RCC 7860 (cell line): ENCODE measurements around the gene CFHR5.
"Not testable (repeated sequence)": the region's sequence is repeated elsewhere in the genome, so short reads cannot be mapped to it uniquely, and the experiment has no call there.

Experiments used
- DNase-seq: peaks from one replicate; pipeline ENCODE4 v3.0.0-alpha.2; 2015; ENCODE audit warnings: low spot score
- FAIRE-seq: peaks from 2 replicates; lab custom pipeline; 2012; peaks lifted over from hg19 to GRCh38; lab: Jason Lieb, UNC

The CFHR5 gene

DNA sequence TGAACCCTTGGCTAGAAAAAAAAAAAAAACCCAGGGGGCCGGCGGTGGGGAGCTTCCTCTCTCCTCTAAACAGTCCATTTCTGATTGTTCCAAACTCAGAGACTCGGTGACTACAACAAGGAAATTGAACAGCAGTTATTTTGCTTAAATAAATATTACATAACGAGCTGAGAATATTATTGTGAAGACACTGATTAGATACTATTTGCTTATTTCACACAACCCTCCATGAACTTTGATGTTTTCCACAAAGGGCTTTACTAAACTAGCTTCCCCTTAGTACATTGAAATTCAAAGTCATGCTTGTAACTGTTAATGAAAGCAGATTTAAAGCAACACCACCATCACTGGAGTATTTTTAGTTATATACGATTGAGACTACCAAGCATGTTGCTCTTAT is at the start of gene CFHR5:
Gene CFHR5 (plus strand): TSS at position 279 of the 400 bp plus-strand sequence. CDS start 109 bp downstream, at position 388.
- DNase-seq (no peak), FAIRE-seq (no peak)

DNA sequence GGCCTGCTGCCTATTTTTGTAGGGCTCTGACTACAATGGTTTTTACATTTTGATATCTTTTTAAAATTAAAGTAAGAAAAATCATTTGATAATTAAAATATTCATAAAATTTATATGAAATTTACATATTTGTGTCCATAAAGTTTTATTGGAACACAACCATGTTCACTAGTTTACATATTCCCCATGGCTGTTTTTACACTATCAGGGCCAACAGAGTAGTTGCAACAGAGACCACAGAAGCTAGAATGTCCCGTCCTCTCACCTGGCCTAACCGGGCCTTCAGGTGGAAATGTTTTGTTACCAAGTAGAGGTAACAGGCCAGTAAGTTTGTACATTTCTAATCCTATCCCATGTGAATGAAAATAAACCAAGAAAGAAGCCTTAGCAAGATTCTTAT is 44.5 kb upstream of the CFHR5 start:
- FAIRE-seq, DNase-seq: not testable (repeated sequence)

DNA sequence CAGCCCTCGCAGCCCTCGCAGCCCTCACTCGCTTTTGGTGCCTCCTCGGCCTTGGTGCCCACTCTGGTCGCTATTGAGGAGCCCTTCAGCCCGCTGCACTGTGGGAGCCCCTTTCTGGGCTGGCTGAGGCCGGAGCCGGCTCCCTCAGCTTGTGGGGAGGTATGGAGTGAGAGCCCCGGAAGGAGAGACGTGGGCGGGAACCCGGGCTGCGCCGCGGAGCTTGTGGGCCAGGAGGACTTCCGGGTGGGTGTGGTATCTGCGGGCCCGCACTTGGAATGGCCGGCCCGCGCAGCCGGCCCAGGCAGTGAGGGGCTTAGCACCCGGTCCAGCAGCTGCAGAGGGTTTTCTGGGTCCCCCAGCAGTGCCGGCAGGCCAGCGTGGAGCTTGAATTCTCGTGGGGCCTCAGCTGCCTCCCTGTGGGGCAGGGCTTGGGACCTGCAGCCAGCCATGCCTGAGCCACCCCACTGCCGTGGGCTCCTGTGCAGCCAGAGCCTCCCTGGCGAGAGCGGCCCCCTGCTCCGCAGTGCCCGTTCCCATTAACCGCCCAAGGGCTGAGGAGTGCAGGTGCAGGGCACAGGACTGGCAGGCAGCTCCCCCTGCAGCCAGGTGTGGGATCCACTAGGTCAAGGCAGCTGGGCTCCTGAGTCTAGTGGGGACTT is 43.7 kb upstream of the CFHR5 start:
- FAIRE-seq: no peak
- no peak for DNase-seq

DNA sequence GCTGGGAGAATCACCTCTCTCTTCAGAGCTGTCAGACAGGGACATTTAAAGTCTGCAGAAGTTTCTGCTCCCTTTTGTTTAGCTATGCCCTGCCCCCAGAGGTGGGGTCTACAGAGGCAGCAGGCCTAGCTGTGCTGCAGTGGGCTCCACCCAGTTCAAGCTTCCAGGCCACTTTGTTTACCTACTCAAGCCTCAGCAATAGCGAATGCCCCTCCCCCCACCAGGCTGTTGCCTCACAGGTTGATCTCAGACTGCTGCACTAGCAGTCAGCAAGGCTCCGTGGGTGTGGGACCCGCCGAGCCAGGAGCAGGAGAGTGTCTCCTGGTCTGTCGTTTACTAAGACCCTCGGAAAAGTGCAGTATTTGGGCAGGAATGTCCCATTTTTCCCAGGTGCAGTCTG is 35.9 kb upstream of the CFHR5 start:
- FAIRE-seq, DNase-seq: not testable (repeated sequence)

DNA sequence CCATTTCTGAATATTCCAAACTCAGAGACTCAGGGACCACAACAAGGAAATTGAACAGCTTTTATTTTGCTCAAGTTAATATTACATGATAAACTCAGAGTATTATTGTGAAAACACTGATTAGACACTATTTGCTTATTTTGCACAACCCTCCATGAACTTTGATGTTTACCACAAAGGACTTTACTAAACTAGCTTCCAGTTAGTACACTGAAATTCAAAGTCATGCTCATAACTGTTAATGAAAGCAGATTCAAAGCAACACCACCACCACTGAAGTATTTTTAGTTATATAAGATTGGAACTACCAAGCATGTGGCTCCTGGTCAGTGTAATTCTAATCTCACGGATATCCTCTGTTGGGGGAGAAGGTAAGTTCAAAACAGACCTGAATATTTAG is 33.8 kb upstream of the CFHR5 start, which contains the start of gene CFHR2:
Gene CFHR2 (plus strand): TSS at position 171 of the 400 bp plus-strand sequence. CDS start 143 bp downstream, at position 314.
- not testable (repeated sequence) for DNase-seq, FAIRE-seq

DNA sequence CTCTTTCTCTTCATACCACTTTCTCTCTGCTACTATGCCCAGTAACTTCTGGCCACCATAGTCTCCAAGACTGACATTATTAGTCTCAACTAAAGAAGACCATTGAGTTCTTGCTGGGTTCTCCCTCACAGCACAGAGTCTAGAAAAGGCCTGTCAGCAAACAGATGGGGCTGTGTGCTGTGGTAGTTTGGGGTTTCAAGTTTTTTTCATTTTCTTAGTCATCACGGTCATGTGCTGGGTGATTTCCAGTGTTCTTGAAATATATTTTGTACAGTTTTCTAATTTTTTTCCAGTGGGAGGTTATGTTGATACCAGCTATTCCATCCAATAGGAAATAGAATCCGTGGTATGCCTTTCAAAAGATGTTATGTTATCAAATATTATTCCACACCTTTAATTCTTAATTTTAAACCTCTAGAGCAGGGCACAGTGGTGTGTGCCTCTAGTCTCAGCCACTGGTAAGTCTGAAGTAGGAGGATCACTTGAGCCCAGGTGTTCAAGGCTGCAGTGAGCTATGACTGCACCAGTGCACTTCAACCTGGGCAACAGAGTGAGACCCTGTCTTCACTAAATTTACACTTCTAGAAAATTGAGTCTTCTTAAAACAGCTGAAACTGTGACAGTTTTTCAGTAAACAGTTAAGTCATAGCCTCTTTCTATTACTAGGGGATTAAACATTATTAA is 25.5 kb upstream of the CFHR5 start:
- DNase-seq: no peak
- FAIRE-seq: no peak

DNA sequence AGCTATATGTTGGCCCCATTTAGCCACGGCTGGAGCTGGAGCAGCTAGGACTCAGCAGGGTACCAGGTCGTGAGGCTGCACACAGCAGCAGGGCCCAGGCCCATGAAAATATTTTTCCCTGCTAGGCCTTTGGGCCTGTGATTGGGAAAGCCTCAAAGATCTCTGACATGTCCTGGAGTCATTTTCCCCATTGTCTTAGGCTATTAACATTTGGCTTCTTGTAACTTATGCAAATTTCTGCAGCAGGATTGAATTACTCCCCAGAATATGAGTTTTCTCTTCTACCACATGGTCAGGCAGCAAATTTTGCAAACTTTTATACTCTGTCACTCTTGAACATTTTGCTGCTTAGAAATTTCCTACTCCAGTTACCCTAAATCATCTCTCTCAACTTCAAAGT is 22.6 kb upstream of the CFHR5 start:
- FAIRE-seq (no peak), DNase-seq (no peak)

DNA sequence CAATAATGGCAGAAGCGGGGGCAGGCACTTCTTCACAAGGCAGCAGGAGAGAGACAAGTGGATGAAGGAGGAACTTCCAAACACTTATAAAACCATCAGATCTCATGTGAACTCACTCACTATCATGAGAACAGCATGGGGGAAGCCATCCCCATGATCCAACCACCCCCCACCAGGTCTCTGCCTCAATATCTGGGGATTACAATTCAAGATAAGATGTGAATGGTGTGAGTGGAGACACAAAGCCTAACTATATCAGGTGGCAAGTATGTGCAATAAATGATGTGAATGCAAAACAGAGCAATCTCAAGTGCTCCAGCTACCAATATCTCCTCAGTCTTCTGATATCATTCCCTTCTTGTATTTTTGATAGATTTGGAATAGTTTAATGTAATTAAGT is 21.4 kb upstream of the CFHR5 start:
- no peak for FAIRE-seq

DNA sequence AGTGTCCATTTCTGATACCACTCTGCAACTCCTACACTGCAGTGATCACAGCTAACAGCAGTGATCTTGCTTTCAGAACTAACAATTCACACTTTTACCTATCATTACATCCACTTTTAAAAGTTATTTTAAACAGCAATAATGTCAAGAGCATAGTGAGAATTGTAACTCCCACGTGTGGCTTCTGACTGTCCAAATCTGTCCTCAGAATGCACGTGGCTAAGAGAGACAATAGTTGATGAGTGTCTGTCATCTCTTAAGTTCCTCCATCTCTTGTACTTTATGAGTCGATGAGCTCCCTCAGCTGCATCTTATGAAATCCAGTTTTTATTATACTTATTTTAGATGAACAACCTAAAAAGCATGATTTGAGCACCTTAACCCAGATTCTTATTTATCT is 16.5 kb upstream of the CFHR5 start:
- no peak for FAIRE-seq
- DNase-seq: no peak

More for the DNA sequence above, 21.4 kb upstream of the CFHR5 start:
- DNase-seq: no peak

DNA sequence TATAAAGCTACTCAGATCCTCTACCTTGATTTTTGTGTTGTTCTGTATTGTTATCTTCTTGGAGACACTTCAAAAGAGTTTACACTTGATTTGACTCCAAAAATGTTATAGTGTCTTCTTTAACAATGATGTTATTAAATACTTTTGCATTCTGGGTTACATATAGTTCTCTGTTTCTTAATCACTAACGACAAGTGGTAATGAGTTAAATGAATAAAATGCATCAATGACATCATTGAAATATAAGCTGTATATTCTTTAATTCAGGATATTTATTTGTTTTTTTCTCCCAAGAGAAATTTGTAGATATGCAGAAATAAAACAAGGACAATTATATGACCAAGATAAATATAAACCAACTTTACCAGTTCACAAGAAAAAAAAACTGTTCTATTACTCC is 7.2 kb upstream of the CFHR5 start:
- DNase-seq (no peak), FAIRE-seq (no peak)

DNA sequence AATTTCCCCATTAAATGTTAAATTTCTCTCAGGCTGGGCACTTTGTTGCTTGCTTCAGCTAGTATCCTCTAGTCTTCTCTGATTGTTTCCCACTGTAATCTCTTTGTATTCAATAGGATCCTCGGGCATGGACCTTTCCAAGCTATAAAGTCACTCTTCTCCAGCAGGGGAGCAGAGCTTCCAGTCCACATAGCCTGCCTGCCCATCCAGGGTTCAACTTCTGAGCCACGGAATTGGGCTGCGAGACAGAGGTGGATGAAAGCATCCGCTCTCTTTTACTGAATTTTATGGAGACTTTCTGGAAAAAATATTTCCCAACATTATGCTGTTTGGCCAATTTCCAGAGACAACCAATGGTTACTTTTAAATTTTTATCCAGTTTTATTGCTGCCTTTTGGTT is 1.1 kb upstream of the CFHR5 start:
- DNase-seq (no peak), FAIRE-seq (no peak)

DNA sequence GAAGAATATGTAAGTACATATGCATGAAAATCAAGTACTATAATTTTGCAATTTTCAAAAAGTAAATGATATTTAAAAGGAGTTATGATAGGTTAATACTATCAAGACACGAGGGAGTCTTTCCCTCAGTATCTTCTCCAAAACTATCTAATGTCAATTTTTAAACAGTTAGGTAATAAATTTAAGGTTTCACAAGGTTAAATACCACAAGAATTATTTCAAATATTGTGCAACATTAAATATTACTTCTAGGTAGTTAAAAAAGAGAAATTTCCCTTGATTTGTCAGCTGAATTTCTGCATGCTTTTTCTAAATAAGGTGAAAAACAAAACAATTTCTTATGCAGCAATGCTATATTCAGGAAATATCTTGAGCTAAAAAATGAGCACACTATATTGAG is 3.5 kb downstream of the CFHR5 start:
- FAIRE-seq (no peak), DNase-seq (no peak)

DNA sequence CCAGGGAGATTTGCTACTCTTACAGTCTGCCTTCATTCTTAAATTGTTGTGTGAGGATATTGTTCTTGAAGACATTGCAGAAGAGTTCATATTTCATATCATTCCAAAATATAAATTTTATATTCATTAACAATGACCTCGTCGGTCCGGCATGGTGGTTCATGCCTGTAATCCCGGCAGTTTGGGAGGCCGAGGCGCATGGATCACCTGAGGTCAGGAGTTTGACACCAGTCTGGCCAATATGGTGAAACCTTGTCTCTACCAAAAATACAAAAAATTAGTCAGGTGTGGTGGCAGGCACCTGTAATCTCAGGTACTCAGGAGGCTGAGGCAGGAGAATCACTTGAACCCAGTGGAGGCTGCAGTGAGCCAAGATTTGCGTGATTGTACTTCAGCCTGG is 4.9 kb downstream of the CFHR5 start:
- DNase-seq, FAIRE-seq: not testable (repeated sequence)

DNA sequence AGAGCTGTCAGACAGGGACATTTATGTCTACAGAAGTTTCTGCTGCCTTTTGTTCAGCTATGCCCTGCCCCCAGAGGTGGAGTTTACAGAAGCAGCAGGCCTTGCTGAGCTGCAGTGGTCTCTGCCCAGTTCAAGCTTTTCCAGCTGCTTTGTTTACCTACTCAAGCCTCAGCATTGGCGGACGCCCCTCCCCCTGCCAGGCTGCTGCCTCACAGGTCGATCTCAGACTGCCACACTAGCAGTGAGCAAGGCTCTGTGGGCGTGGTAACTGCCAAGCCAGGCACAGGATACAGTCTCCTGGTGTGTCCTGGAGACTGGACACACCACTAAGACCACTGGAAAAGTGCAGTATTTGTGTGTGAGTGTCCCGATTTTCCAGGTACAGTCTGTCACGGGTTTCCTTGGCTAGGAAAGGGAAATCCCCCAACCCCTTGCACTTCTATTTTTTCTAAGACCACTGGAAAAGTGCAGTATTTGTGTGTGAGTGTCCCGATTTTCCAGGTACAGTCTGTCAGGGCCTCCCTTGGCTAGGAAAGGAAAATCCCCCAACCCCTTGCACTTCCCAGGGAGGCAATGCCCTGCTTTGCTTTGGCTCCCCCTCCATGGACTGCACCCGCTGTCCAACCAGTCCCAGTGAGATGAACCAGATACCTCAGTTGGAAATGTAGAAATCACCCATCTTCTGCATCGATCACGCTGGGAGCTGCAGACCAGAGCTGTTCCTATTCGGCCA is 14.7 kb downstream of the CFHR5 start:
- FAIRE-seq, DNase-seq: not testable (repeated sequence)

DNA sequence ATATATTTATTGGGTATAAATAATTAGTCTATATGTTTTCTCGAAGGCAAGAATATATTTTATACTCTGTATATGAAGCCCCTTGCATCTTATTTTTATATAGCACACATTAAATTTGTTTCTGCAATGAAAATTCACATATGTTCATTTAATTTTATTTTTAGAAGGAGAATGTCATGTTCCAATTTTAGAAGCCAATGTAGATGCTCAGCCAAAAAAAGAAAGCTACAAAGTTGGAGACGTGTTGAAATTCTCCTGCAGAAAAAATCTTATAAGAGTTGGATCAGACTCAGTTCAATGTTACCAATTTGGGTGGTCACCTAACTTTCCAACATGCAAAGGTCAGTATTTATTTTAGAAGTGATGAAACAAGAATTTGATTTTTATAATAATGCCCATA is 16.6 kb downstream of the CFHR5 start:
- DNase-seq (no peak), FAIRE-seq (no peak)

DNA sequence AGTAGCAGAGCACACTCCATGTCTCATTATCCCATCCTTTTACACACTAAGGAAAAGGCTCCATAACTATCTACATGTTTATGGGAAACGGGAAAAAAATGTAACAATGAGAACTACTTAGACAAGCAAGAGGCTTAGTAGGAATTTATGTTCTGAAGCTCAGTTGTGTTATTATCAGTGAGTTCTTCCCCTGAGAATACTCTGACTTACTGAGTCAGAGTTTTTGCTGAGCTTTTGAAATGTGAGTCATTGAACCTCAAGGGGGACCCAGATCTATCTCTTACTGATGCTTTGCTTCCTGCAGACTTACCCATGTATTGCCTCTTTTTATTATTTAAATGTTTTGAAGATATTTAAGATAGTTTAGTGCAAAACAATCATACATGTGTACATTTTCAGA is 20.1 kb downstream of the CFHR5 start:
- no peak for DNase-seq
- no peak for FAIRE-seq

DNA sequence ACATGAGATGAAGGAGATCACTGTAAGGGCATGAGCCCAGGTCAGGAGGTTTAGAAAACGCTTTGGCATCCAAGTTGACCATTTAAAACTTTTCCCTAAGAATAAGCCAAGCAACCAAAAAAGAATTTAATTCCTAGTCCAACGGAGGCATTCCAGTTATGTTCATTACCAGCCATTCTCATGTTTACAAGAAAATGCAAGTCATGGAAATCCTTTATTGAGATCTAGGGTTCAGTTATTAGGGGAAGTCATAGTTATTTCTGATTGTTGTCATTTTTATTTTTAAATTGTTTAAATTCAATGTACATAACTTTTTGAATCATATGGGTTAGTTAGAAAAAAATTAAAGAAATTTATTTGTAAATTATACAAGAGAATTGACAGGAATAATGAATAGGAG is 24.5 kb downstream of the CFHR5 start:
- DNase-seq: no peak
- no peak for FAIRE-seq

DNA sequence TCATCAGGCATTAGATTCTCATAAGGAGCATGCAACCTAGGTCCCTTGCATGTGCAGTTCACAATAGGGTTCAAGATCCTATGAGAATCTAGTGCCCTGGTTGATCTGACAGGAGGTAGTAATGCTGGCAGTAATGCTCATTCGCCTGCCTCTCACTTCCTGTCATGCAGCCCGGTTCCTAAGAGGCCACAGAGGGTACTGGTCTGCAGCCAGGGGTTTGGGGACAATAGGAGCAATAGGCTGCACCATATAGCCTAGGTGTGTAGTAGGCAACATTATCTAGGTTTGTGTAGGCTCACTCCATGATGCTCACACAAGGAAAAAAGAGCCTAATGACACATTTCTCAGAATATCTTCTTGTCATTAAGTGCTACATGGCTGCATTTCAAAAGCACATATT is 25.8 kb downstream of the CFHR5 start:
- FAIRE-seq: no peak

DNA sequence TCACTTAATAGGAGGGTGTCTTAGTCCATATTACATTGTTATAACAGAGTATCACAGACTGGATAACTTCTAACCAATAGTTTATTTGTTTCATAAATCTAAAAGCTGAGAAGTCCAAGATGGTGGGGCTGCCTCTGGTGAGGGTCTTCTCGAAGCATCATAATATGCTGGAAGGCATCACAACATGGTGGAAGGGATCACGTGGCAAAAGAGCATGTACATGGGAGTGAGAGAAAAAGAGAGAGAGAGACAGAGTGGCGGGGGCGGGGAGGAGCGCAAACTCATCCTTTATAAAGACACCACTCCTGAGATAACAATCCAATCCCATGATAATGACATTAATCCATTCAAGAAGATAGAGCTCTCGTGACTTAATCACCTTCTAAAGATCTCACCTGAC is 31.5 kb downstream of the CFHR5 start:
- FAIRE-seq (no peak), DNase-seq (no peak)

More for the DNA sequence above, 25.8 kb downstream of the CFHR5 start:
- no peak for DNase-seq

DNA sequence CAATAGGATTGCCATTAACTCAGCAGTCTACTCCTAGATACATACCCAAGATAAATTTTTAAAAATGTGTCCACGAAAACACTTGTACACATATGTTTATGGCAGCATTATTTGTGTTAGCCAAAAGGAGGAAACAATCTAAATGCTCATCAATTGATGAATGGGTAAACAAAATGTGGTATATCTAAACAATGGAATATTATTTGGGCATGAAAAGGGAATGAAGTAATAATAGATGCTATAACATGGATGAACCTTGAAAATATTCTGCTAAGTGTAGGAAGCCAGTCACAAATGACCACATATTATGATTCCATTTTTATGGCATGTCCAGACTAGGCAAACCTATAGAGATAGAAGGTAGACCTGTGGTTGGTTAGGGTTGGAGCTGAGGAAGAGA is 34.3 kb downstream of the CFHR5 start:
- no peak for DNase-seq
- FAIRE-seq: no peak

DNA sequence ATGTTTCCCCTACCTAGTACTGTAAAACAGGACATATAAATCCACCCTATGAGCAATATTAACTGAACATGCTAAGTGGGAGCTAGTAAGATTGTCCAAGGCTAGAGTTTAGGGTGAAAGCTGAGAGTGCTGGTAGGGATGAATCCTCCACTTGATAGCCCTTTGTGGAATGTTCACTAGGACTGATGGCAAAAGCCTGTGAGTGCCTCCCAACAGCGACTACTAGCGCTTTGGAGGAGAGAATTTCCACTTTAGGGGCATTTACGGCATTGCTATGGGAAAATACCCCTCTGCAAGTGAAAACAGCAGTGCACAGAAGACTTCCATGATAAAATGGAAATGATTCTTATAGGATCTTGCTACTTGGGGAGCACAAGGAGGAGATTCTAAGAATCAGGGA is 35.9 kb downstream of the CFHR5 start:
- DNase-seq: no peak
- FAIRE-seq: no peak

DNA sequence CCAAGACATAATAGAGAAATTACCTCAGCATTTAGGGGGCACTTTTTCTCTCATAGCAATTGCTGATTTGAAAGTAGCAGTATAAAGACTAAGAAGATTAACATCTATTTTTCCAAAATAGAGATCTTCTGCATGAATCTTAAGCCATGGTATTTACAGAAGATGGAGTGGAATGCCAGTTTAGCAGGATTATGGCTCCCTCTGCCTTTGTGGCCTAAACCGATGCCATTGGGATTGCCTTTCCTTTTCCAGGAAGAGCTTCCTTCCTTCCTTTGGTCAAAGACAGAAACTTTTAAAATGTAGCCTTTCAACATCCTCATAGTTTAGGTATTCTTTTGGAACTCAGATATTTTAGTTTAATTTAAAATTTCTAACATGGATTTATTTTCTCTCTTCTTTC is 39.4 kb downstream of the CFHR5 start:
- DNase-seq (no peak), FAIRE-seq (no peak)
